GM18526 (cell line): ENCODE measurements around the gene UNKL.

Source experiments
- POLR2A ChIP-seq: IDR thresholded peaks from 3 replicates; pipeline ENCODE4 v1.6.1; 2011; ENCODE audit not compliant: insufficient read length; ENCODE audit errors: extremely low read depth

Gene UNKL

DNA sequence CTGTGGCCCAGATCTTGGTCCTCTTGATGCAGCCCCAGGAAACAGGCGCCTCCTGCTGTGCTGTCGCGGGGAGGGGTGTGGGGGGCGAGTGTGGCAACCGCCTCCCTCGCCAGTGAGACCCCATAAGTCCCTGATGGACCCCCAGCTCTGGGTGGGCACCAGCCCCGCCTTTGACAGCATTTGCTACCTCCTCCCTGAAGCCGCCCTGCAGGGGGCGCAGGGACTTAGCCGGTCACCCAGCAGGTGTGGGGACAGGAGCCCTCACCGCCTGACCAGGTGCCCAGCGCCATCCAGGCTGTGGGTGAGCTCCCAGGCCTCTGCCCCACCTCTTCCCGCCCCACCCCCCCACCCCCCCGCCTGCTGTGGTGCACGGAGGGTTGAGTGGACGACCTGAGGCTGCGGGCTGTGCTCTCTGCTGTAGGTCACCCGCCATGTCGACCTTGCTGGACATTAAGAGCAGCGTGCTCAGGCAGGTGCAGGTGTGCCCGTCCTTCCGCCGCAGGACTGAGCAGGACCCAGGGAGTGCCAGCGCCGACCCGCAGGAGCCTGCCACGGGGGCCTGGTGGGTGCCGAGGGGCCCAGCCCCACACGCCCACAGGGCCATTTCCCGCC lies 76.3 kb downstream of the UNKL start:
- no peak for TF ChIP-seq POLR2A

DNA sequence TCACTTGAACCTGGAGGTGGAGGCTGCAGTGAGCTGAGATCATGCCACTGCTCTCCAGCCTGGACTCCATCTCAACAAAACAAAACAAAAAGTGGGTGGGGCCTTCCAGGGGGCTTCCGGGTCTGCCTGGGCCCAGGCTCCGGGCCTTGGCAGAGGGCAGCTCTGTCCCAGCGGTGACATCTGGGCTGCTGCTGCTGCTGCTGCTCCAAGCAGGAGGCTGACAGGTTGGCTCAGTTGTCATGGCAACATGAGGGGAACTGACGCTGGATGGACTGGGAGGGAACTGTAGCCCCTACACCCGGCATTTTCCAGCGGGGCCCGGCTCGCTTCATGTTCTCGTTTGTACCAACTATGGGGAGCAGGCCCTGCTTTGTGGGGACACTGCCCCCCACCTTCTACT lies 77.0 kb downstream of the UNKL start:
- no peak for TF ChIP-seq POLR2A

DNA sequence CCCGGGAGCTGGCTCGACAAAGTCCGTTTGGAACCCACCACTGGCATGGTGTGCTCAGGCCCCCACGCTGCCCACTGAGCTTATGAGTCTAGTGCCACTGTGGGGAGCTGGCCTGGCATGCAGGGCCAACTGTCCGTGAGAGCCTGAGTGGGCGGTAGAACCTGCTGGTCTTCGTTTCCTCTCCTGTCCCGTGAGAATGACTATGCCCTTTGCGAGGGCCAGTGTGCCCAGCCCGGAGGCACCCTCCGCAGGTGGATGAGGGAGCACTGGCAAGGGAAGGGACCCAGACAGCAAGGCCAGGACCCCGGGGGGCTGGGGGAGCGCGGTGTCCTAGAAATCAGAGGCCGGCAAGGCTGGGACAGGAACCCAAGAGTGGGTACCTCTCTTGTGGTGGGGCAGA lies 77.9 kb downstream of the UNKL start:
- TF ChIP-seq POLR2A = no peak

DNA sequence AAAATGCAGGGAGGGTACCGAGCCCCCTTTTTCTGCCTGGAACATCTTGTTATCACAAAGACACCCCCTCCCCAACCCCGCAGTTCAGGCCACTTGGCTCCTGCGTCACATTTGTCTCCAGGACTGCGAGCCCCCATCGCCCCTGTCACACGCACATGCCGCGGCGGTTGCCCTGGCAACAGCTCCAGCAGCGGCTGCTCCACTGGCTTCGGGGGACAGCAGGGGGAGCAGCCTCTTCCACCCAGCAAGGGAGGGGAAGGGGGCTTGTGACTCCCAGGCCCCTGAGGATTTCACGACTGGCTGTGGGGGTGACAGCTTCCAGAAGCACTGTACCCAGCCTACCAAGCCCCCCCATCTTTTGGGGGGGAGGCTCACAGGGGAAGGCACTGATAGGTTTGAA lies 78.5 kb downstream of the UNKL start:
- no peak for TF ChIP-seq POLR2A

DNA sequence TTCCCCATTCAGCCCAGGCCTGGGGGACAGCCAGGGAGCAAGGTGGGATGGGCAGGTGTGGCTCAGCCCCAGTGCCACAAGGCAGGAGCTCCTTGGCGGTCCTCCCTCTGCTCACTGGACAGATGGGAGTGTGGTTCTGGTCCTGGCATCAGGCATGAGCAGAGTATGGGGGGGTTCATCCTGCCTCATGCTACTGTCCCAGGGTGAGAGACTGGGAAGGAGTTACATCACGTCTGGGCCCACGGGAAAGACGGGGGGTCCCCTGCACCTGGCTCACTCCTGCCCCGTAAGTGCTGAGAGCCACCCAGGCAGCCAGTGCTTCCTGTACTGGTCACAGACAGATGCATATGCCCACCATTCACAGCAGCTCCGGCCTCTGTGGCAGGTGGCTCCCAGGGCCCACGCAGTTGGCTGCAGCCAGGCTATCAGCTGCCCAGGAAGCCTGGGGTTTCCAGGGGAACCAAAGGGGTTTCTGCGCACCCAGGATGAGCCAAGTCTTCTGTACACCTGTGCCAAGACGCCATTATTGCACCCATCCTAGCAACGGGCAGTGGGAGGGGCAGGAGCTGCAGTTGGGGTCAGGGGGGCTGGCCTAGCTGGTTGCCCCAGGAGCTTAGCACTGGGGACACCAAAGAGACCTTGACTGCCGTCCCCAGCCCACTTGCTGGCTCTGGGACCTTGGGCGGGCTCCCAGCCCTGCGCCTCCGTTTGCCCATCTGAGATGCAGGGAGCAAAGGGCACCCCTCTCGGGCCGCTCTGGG lies 79.1 kb downstream of the UNKL start:
- no peak for TF ChIP-seq POLR2A

DNA sequence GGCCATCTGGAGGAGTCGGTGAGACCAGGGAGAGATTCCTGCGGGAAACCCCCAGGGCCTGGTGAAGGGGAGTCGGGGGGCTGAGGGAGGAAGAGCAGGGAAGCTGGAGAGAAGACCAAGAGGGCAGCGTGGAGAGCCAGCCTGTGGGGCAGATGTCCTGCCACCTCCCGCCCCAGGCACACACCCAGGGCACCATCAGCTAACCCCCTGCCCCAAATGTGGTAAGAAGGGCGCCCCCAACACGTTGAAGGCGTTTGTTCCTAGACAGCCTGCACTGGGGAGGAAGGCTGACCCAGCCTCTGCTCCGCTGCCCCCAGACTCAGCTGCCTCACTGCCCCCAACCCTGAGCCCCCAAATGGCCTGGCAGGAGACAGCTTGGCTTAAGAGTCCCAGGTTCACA lies 79.8 kb downstream of the UNKL start:
- no peak for TF ChIP-seq POLR2A

DNA sequence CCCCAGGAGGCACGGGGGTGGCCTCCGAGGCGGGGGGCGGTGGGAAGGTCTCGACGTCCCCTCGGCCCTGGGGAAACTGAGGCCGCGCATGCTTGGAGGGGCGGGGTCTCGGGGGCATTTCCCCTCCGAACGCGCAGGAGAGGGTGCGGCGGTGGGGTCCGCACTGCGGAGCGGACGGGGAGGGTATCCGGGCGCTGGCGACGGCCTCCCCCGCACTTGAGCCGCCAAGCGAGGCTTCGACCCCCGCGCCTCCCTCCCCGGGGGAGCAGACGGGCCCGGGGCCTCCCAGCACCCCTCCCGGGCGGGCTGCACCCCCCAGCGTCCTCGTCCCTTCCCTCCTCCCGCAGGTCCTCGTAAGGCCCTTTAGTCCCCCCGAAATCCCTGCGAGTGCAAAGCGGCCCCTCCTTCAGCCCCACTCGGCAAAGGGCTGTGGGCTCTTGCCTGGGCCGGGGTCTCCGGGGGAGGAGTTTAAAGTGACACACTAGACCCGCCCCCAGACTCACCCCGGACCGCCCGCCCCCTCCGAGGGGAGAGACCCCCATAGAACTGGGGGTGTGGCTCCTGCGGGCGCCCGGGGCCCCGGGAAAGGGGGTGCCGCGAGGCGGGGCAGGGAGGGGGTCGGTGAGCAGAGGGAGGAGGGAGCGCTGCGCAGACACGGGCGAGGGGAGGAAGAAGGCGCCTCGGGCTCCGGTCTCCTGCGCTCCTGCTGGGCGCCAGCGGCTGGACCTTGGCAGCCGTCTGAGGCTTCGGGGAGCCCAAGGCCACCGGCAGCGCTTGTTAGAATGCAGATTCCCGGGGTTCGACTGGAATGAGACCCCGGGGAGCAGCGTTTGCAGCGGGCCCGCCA lies 80.4 kb downstream of the UNKL start:
- TF ChIP-seq POLR2A = no peak

DNA sequence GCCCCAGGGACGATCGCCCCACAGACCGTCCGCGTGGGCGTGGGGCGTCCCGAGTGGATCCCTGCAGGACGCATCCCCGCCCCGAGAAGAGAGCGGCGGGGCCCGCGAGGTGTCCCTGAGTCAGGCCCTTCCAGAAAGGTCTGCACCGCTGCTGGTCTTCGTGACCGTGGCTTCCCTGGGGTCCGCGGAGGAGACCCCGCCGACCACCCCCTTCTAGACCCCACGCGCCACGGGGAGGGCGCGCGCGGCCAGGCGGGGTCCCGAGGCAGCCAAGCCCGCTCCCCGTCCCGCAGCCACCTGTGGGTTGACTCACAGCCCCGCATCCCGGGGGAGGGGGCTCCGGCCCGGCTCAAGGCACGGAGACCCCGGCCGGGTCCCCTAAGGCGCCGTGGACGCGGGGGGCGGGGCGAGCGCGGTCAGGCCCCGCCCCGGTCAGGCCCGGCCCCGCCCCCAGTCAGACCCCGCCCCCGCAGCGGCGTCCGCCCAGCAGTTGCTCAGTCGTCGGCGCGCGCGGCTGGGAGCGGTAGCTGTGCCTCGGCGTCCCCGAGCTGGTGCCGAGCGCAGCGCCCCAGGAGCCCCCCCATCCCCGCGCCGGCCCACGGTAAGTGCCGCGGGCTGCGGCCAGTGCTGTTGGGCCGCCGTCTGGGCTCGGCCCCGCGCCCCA lies 81.2 kb downstream of the UNKL start, which contains the start of gene BAIAP3:
BAIAP3 (plus strand) TSS at position 497 of the 664 bp plus-strand sequence. CDS start 4,905 bp downstream, outside the sequence.
- no peak for TF ChIP-seq POLR2A

DNA sequence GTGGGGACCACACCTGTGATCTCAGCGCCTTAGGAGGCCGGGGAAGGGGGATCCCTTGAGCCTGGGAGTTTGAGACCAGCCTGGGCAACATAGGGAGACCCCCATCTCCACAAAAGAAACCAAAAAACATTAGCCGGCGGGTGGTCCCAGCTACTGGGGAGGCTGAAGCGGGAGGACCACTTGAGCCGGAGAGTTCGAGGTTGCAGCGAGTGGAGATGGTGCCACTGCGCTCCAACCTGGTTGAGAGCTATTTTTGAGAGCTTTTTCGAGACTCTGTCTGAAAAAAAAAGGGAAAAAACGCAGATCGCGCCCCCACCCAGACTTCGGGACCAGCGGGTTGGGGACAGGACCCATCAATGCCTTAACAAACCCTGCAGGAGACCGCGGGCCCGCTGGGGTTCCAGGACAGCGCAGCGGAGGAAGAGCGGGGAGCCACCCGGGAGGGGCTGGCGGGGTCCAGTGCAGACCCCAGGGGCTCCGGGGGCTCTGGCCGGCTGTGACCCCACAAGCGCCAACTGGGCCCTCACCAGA lies 81.8 kb downstream of the UNKL start:
- no peak for TF ChIP-seq POLR2A

DNA sequence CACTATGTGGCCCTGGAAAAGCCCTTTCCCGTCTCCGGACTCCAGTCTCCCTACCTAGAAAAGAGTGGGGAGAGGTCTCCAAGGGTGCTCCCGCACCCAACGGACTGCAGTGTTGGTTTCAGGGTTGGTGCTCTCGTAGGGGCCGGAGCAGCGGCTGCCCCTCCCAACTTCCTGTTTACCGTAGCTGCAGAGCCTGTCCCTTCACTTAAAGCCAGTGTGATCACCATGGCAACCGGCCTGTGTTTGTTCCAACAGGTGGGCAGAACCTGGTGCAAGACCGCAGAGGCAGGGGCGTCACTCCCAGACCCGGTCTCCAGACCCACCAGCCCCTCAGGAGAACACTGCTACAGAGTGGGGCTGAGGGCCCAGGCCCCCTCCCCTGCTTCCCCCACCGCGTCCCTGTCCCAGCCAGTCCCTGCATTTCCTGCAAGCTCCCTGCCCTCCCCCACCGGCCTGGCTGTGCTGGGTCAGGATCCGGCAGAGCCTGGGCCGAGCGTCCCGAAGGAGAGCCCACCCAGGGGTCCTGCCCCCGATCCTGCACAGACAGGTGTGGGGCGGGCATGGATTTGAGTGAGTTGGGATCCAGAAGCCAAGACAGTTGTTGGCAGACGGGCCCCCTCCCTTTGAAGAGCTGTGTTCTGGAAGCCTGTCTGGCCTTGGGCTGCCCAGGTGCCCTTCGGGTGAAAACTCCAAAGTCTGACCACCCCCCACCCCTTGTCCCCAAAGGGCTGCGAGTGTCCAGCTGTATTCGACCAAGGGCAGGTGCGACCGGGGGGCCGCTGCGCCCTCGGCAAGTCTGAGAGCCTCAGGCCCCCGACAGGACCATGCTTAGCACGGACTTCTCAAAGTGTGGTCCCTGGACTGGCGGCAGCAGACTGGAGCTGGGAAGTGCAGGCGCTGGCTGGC lies 82.5 kb downstream of the UNKL start:
- no peak for TF ChIP-seq POLR2A

DNA sequence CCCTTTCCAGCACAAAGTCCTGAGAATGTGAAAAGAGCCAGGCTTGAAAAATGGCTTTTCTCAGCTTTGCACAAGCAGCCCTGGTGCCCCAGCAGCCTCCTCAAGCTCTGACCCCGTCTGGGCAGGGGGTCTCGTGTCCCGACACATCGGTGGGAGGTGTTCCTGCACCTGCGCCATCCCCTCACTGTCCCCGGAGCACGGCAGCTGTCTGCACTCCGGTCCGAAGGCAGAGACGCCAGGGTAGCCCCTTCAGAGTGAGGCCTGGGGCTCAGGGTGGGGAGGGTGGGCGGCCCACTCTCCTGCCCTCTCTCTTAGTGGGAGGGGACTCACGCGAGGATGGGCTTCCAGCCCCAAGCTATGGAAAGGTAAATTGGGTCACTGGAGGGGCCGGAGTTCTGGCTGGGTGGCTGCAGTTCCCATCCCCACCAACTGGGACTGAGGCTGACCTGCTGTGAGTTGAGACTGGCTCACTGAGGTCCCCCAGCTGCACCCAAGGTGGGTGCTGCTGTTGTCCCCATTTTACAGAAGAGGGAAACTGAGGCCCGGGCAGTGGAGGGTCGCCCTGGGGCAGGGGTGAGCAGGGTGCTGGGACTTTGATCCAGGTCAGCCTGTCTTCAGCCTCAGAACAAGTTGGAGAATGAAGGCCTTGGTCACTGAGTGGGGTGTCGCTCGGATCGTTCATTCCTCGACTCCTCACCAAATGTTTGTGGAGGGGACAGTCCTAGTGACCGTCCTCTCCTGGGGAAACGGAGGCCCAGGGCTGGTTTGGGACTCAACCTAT lies 83.4 kb downstream of the UNKL start:
- TF ChIP-seq POLR2A = no peak

DNA sequence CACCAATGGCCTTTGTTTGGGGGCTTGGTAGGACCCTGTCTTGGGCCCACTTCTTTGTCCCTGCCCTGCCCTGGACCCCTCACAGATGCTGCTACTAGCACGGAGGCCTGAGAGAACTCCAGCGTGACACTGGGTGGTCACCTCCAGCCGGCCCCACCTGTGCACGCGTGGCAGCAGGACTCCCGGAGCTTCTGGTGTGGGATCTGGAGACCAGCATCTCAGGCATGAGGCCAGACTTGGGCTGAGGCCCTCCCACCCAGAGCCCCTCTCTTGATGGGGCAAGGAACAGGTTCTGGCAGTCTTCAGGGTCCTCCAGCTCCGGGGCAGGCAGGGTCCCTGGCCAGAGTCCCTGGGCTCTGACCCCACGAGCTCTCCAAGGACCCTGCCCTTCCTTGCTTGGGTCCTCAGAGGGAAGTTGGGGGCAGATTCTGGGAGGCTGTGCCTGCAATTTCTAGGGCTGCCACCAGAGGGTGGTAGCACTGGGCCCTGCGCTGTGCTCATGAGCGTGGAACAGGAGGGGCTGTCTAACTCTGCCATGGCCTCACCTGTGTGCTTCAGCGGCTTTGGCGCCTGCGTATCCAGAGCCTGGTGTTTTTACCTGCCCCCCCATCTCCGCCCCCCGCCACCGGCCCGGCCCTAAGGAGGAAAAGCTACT lies 84.1 kb downstream of the UNKL start:
- no peak for TF ChIP-seq POLR2A

DNA sequence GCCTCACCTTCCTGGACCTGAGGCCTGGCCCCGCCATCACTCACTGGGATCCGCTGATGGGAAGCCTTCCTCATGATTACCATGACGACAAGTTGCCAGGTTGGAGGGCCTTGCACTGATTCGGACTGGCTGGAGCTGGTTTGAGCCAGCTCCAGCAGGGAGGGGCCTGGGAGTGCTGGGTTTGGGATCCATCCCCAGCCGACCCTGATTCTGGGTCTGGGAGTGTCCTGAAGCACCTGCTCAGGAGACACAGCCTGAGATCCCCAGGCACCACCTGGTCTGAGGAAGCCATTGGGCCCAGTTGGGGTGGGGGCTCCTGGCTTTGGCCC lies 86.9 kb downstream of the UNKL start:
- TF ChIP-seq POLR2A = no peak
